Measurements from ENCODE around the gene VPREB1.
"Not testable (repeated sequence)": the region's sequence is repeated elsewhere in the genome, so short reads cannot be mapped to it uniquely, and the experiment has no call there.

The VPREB1 gene

DNA sequence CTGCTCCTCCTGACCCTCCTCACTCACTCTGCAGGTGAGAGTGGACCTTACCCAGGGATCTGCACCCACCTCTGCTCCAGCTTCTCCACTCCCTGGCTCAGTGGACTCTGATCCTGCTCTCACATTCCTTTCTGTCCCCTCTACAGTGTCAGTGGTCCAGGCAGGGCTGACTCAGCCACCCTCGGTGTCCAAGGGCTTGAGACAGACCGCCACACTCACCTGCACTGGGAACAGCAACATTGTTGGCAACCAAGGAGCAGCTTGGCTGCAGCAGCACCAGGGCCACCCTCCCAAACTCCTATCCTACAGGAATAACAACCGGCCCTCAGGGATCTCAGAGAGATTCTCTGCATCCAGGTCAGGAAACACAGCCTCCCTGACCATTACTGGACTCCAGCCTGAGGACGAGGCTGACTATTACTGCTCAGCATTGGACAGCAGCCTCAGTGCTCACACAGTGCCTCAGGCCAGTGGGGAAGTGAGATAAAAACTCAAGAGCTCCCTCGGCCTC is 29.7 kb upstream of the VPREB1 start:
- DNase-seq = no peak

DNA sequence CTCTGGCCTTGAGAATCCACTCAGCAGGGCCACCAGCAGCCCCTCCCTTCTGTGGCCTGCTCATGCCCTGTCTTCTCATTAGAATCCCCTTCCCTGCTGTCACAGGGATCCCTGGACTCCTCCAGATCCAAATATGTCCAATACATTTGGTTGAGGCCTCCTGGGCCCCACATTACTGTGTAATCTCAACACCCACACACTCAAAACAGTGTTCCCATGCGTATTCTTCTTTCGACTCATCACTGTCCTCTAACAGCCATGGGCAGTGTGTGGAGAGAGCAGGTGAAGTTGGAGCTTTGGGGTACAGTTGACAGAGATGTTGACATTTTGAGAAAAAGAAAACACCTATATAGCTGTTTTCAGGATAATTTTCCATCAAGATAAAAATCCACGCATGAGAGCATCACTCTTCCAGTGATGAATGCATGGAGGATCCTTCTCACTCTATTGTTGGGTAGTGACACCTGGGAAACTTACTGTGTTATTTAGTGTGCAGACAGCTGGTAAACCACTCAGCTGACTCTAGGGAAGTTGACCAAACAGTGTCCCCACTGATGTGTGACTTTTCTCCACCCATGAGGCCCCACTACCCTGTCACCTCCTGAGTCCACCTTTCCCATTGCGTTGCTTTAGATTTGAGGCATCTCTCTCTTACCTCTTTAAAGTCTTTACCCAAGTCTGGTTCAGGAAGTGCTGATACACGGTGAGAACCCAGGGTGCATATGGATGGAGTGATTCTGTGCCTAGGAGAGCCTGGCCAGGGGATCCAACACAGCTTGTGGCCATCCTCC is 28.7 kb upstream of the VPREB1 start:
- peak; percentile 31 for DNase-seq

- no peak for DNase-seq
Observed at GRCh38 chr22:22216450-22216959, 28.1 kb upstream of the VPREB1 start.

DNA sequence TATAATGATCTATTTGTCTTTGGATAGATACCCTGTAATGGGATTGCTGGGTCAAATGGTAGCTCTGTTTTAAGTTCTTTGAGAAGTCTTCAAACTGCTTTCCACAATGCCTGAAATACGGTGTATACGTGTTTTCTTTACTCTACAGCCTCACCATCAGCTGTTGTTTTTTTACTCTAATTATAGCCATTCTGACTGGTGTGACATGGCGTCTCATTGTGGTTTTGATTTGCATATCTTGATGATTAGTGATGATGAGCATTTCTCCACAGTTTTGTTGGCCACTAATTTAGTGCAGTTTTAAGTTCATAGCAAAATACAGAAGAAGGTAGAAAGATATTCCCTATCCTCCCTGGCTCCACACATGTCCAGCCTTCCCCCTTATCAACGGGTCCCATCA is 26.3 kb upstream of the VPREB1 start:
- no peak for DNase-seq

- DNase-seq = no peak
Observed at GRCh38 chr22:22219140-22219996, 25.2 kb upstream of the VPREB1 start.

DNA sequence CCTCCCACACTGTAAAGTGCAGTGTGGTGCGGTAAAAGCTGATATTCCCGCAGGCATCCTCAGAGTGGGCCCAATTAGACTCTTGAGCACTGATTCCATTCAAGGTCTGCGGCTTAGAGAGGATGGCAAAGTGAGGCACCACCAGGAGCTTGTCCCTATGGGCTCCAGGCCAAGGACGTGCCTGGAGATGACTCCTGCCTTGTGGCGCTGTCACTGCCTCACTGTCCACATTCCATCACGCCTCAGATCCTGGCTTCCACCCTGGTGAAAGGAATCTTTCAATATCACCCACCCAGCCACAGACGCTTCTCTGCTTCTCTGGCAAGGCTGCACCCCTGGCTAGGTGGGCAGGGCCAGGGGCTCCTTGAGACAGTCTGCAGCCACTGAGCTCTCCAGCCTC is 23.5 kb upstream of the VPREB1 start:
- not testable (repeated sequence) for DNase-seq

DNA sequence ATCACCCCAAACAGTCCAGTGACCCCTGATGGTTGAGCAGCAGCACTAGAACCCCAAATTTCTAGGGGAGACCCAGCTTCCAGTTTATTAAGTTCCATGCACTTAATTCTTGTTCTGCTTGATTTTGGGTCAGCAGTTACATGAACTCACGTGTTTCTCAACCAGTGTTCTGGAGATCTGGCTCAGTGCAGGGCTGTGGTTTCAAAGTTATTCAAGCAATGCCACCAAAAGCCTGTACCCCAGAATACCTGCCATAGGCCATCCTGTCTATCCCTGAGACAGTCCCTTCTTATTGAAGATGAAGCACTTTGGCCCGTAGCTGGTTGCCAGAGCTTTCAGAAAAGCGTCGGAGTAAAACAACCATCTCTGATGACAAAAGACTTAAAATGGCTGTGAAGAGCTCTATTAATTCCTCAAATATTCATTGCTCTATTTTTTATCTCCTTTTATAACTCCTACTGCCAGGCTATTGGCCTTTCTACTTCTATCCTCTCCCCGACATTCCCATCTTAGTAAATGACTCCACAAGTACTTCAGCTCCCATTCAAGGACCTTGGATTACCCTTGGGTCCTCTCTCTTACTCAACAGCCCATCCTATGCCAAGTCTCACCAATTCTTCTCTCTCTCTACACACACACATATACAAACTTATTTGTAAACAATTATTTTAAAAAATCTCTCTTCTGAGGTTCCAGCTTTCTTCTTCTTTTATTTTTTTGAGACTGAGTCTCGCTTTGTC is 18.0 kb upstream of the VPREB1 start:
- DNase-seq = no peak

GRCh38 chr22:22228421-22228820 is 16.2 kb upstream of the VPREB1 start:
- DNase-seq = no peak

- no peak for DNase-seq
Observed at GRCh38 chr22:22228921-22229320, 15.7 kb upstream of the VPREB1 start.

- DNase-seq = no peak
Observed at GRCh38 chr22:22229683-22230420, 14.7 kb upstream of the VPREB1 start.

DNA sequence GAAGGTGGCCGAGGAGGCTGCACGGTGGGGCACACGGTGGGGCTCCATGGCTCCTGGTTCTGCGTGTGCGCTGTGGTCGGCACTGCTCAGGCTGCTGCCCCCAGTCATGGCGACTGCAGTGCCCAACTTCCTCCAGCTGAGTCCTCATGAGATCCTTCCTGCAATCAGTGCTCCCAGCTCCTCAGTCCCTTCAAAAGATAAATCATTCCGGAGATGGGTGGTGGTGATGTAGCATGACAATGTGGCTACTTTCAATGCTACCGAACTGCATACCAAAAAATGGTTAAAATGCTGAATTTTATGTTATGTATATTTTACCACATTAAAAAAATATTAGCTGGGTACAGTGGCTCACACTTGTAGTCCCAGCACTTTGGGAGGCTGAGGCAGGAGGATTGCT is 14.1 kb upstream of the VPREB1 start:
- DNase-seq = no peak

DNA sequence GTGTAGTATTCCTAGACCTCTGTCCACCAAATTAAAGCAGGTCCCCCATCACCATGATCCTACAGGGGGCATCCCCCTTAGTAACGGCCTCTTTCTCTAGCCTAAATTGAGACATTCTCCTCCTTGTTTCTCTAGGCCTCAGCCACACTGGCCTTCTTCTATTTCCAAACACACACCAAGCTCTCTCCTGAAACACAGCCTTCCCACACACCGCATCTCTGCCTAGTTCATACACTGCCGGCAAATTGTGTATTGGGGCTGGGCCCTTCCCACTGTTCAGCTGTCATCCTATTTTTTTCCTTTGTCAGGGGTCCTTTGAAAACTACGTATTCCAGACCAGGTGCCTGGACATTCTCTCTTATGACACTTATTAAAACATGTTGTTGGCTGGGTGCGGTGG is 11.5 kb upstream of the VPREB1 start:
- no peak for DNase-seq

DNA sequence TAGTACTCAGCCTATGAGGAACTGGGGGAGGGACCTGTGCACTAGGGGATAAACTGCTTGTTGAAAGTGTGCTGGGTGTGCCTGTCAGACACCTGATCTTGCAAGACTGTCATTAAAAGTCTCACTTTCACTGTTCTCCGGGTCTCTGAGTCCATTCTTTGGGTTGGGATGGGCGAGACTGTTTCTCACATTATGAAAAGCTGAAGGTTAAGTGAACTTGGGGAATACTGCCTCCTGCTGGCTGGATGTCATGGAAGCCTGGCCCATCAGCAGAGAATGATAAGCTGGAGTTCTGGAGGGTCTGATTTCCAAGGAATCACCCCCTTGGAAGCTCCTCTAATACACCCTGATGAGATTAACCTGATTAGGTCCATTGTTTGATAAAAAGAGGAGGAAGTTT is 9.0 kb upstream of the VPREB1 start:
- DNase-seq = peak; percentile 68

GRCh38 chr22:22237521-22237920 is 7.1 kb upstream of the VPREB1 start:
- DNase-seq = no peak

- no peak for DNase-seq
Observed at GRCh38 chr22:22239311-22239939, 5.2 kb upstream of the VPREB1 start.

- no peak for DNase-seq
Observed at GRCh38 chr22:22241554-22241898, 3.1 kb upstream of the VPREB1 start.

DNA sequence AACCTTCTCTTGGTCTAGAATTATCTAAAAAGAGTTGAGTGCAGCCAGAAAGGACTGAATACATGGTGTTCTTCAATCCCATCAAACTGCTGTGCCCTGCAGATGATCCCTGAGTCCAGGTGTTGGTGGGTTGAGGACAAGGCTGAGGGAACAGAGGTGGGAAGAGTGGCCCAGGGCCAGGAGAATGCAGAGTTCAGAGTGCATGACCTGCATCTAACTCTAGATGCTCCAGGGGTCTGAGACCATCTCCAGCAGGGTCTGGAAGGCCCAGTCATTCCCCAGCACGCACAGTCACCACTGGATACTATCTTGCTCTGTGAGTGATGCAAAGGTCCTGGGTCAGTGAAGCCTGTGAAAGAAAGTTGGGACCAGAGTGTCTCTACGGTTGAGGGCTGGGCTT is 2.1 kb upstream of the VPREB1 start:
- no peak for DNase-seq

- no peak for DNase-seq
Observed at GRCh38 chr22:22243033-22243680, 1.4 kb upstream of the VPREB1 start.

- DNase-seq = no peak
Observed at GRCh38 chr22:22245256-22245909, 797 bp downstream of the VPREB1 start.

GRCh38 chr22:22245935-22246525 is 1.4 kb downstream of the VPREB1 start:
- DNase-seq = no peak
